Measurements from ENCODE around the gene JAK1.

- no peak for TF ChIP-seq CTCF (IDR thresholded peaks at IDR 0.05 in 2 of 3, conservative IDR thresholded peaks at IDR 0.05 in 1 of 3; ENCODE audit: insufficient read depth in 2 of 3, low read depth in 1 of 3, low read length in 3 of 3)
- no peak for TF ChIP-seq CEBPB (tag; IDR thresholded peaks at IDR 0.05)
- TF ChIP-seq SMAD3 (CRISPR knock-in tag; conservative IDR thresholded peaks at IDR 0.05) = no peak
- TF ChIP-seq REST (IDR thresholded peaks at IDR 0.05; ENCODE audit: borderline replicate concordance) = no peak
- TF ChIP-seq REST (CRISPR knock-in tag; IDR thresholded peaks at IDR 0.05; ENCODE audit: low read depth) = no peak
- TF ChIP-seq TCF3 (CRISPR knock-in tag; IDR thresholded peaks at IDR 0.05) = no peak
- no peak for TF ChIP-seq NR2F6 (CRISPR knock-in tag; IDR thresholded peaks at IDR 0.05)
- TF ChIP-seq E2F1 (CRISPR knock-in tag; IDR thresholded peaks at IDR 0.05) = no peak
- no peak for TF ChIP-seq VEZF1 (CRISPR knock-in tag; IDR thresholded peaks at IDR 0.05)
- no peak for TF ChIP-seq FOXJ3 (CRISPR knock-in tag; IDR thresholded peaks at IDR 0.05)
- no peak for TF ChIP-seq ZNF3 (CRISPR knock-in tag; IDR thresholded peaks at IDR 0.05)
- no peak for TF ChIP-seq ZKSCAN8 (CRISPR knock-in tag; IDR thresholded peaks at IDR 0.05)
- no peak for TF ChIP-seq ZNF274 (IDR thresholded peaks at IDR 0.05; ENCODE audit: borderline replicate concordance, low read depth, low read length)
- TF ChIP-seq USF1 (CRISPR knock-in tag; IDR thresholded peaks at IDR 0.05) = no peak
Measured at GRCh38 chr1:64981601-64982533, 15.5 kb upstream of the JAK1 start.

Data from K562 (cell line).